ENCODE data around the gene HMGXB3. TPM values are rescaled to one million over a fixed set of nuclear protein-coding genes. Genes with fewer than 3 reads are reported as not detected.

The HMGXB3 gene
- polyA plus RNA-seq, 1 donor from 2014 or later, result 66.6 TPM

GRCh38 chr5:149953436-149954121 is 47.0 kb upstream of the HMGXB3 start:
- no peak overlapping the region for H3K9ac ChIP-seq (ENCODE audit: low read length)
- no peaks in the 10 kb centered on the region for H3F3A ChIP-seq (ENCODE audit: insufficient read depth, low read length, poor library complexity, severe bottlenecking)
- no peaks in the 10 kb centered on the region for H3K79me2 ChIP-seq (replicated peaks; ENCODE audit: insufficient read depth, low read length)
- no peaks in the 10 kb centered on the region for H4K20me1 ChIP-seq (ENCODE audit: insufficient read depth)
- no peak overlapping the region for H3K4me3 ChIP-seq (ENCODE audit: low read length)
- H3K36me3 ChIP-seq (ENCODE audit: insufficient read depth, low read length), result no peaks in the 10 kb centered on the region
- H3K9me3 ChIP-seq (ENCODE audit: low read length), result no peaks in the 10 kb centered on the region
- no peaks in the 10 kb centered on the region for H3K27me3 ChIP-seq (ENCODE audit: insufficient read depth, low read depth, low read length)
- no peak overlapping the region for H2AFZ ChIP-seq (ENCODE audit: low read depth, low read length)
- H3K9me2 ChIP-seq (ENCODE audit: insufficient read depth, low read length), result no peaks in the 10 kb centered on the region
- no peak overlapping the region for H3K27ac ChIP-seq (ENCODE audit: low read length)
- H3K4me2 ChIP-seq (ENCODE audit: low read length), result no peak overlapping the region
- TF ChIP-seq TAF1 (IDR thresholded peaks at IDR 0.05; ENCODE audit: low read depth) (no peak), REST (IDR thresholded peaks at IDR 0.05; ENCODE audit: borderline replicate concordance) (no peak), POLR2AphosphoS5 (IDR thresholded peaks at IDR 0.05) (no peak), SMC3 (conservative IDR thresholded peaks at IDR 0.05; ENCODE audit: poor library complexity) (no peak), EP300 (conservative IDR thresholded peaks at IDR 0.05; ENCODE audit: poor library complexity, severe bottlenecking) (no peak), RAD21 (conservative IDR thresholded peaks at IDR 0.05) (no peak), EZH2 (IDR thresholded peaks at IDR 0.05; ENCODE audit: borderline replicate concordance, insufficient read depth, low read length, poor library complexity, severe bottlenecking) (no peak), MXI1 (conservative IDR thresholded peaks at IDR 0.05; ENCODE audit: poor library complexity, severe bottlenecking) (no peak), CTCF (IDR thresholded peaks at IDR 0.05; ENCODE audit: poor library complexity, severe bottlenecking) (no peak)

GRCh38 chr5:149954798-149955197 is 45.7 kb upstream of the HMGXB3 start:
- TF ChIP-seq REST (IDR thresholded peaks at IDR 0.05; ENCODE audit: borderline replicate concordance) (no peak), EZH2 (IDR thresholded peaks at IDR 0.05; ENCODE audit: borderline replicate concordance, insufficient read depth, low read length, poor library complexity, severe bottlenecking) (no peak), MXI1 (conservative IDR thresholded peaks at IDR 0.05; ENCODE audit: poor library complexity, severe bottlenecking) (no peak), TAF1 (IDR thresholded peaks at IDR 0.05; ENCODE audit: low read depth) (no peak), CTCF (IDR thresholded peaks at IDR 0.05; ENCODE audit: poor library complexity, severe bottlenecking) (no peak), POLR2AphosphoS5 (IDR thresholded peaks at IDR 0.05) (no peak), RAD21 (conservative IDR thresholded peaks at IDR 0.05) (no peak), EP300 (conservative IDR thresholded peaks at IDR 0.05; ENCODE audit: poor library complexity, severe bottlenecking) (no peak), SMC3 (conservative IDR thresholded peaks at IDR 0.05; ENCODE audit: poor library complexity) (no peak)
- Histone ChIP-seq H3K36me3 (ENCODE audit: insufficient read depth, low read length) (no peaks in the 10 kb centered on the region), H3K9ac (ENCODE audit: low read length) (no peak overlapping the region), H3K79me2 (replicated peaks; ENCODE audit: insufficient read depth, low read length) (no peaks in the 10 kb centered on the region), H3K27me3 (ENCODE audit: insufficient read depth, low read depth, low read length) (no peaks in the 10 kb centered on the region), H3K9me3 (ENCODE audit: low read length) (no peaks in the 10 kb centered on the region), H4K20me1 (ENCODE audit: insufficient read depth) (no peaks in the 10 kb centered on the region), H3K9me2 (ENCODE audit: insufficient read depth, low read length) (no peaks in the 10 kb centered on the region), H3K27ac (ENCODE audit: low read length) (no peak overlapping the region), H3K4me2 (ENCODE audit: low read length) (no peak overlapping the region), H3F3A (ENCODE audit: insufficient read depth, low read length, poor library complexity, severe bottlenecking) (peaks cover 3% of the 10 kb centered on the region), H2AFZ (ENCODE audit: low read depth, low read length) (no peak overlapping the region), H3K4me3 (ENCODE audit: low read length) (no peak overlapping the region)
